HepG2 (cell line): ENCODE measurements around the gene ALAS2. TPM values are rescaled to one million over a fixed set of nuclear protein-coding genes. Genes with fewer than 3 reads are reported as not detected.

Source experiments
- ATAC-seq: fragments of 200-7000 bp; cut with Tn5 transposase; 3 replicates; pipeline ENCODE4 v1.9.1; 2020; ENCODE audit warnings: mild to moderate bottlenecking, moderate library complexity
- BruUV-seq: library from RNA; stranded (reverse); fragments of 400-500 nt; replicated peaks from 2 replicates; lab custom pipeline; 2021; lab: Mats Ljungman, UMichigan
- CTCF ChIA-PET: fragments of 300-600 bp; formaldehyde crosslinking; extraction: SDS; loops from one replicate; lab custom pipeline; 2021; ENCODE audit warnings: low total read pairs, inconsistent platforms, low intra/inter-chr PET ratio; lab: Yijun Ruan, JAX
- POLR2A ChIA-PET: fragments of 350-600 bp; sonication (Branson Sonifier 250); formaldehyde crosslinking; loops from one replicate; lab custom pipeline; 2020; ENCODE audit warnings: antibody characterized with exemption, inconsistent platforms; lab: Yijun Ruan, JAX
- DNase-seq: peaks from one replicate; pipeline ENCODE4 v3.0.0-alpha.2; 2015; ENCODE audit warnings: low spot score
- FAIRE-seq: peaks from 3 replicates; lab custom pipeline; 2011; peaks lifted over from hg19 to GRCh38; lab: Jason Lieb, UNC
- H2AFZ ChIP-seq: one replicate; pipeline ENCODE4 v1.6.1; 2011; ENCODE audit warnings: low read length, inconsistent platforms
- H3K27ac ChIP-seq: fragments of 300-600 bp; 3 replicates; pipeline ENCODE4 v1.8.0; 2011; ENCODE audit warnings: mixed run types, mild to moderate bottlenecking, mixed read lengths, low read length, inconsistent platforms; ENCODE audit not compliant: insufficient read depth; ENCODE audit errors: extremely low read length
- H3K27me3 ChIP-seq, 2 experiments: fragments of 200-600 bp in 1 of 2; 2 replicates in 1 of 2; 3 replicates in 1 of 2; pipeline versions ENCODE4 v1.6.0 to v1.8.0; 2011; ENCODE audit warnings: low read length in 2 of 2, mild to moderate bottlenecking in 2 of 2, moderate library complexity in 2 of 2, inconsistent platforms in 1 of 2; ENCODE audit not compliant: insufficient read depth in 2 of 2, control insufficient read depth in 1 of 2
- H3K36me3 ChIP-seq, 2 experiments: fragments of 200-600 bp in 1 of 2; replicated peaks in 1 of 2; 2 replicates in 1 of 2; 3 replicates in 1 of 2; pipeline versions ENCODE4 v1.5.1 to v1.8.0; 2011; ENCODE audit warnings: low read length in 2 of 2, inconsistent platforms in 1 of 2; ENCODE audit not compliant: insufficient read depth in 2 of 2, control insufficient read depth in 1 of 2
- H3K4me1 ChIP-seq: 2 replicates; pipeline ENCODE4 v1.5.1; 2012; ENCODE audit warnings: low read length, inconsistent platforms; ENCODE audit not compliant: insufficient read depth
- H3K4me2 ChIP-seq: 2 replicates; pipeline ENCODE4 v1.6.0; 2011; ENCODE audit warnings: low read depth, low read length, inconsistent platforms
- H3K4me3 ChIP-seq, 3 experiments: fragments of 200-600 bp in 1 of 3; sonication (generic), shearing (Covaris generic) in 1 of 3; replicated peaks in 1 of 3; 2 replicates each; pipeline ENCODE4 v1.5.1; 2011 to 2016; ENCODE audit warnings: low read length in 3 of 3, inconsistent platforms in 2 of 3, low read depth in 2 of 3, mild to moderate bottlenecking in 2 of 3, control low read depth in 1 of 3, mixed read lengths in 1 of 3; ENCODE audit not compliant: insufficient read depth in 1 of 3
- H3K79me2 ChIP-seq: one replicate; pipeline ENCODE4 v1.6.1; 2011; ENCODE audit warnings: low read length, inconsistent platforms; ENCODE audit not compliant: insufficient read depth
- H3K9ac ChIP-seq: 2 replicates; pipeline ENCODE4 v1.6.0; 2011; ENCODE audit warnings: mild to moderate bottlenecking, low read depth, low read length, inconsistent platforms; ENCODE audit not compliant: insufficient read depth
- H3K9me3 ChIP-seq: 2 replicates; pipeline ENCODE4 v1.5.1; 2012; ENCODE audit warnings: mild to moderate bottlenecking, low read length
- H4K20me1 ChIP-seq: 2 replicates; pipeline ENCODE4 v1.6.0; 2011; ENCODE audit warnings: inconsistent platforms, mild to moderate bottlenecking, low read length, moderate library complexity; ENCODE audit not compliant: insufficient read depth
- ARID2 ChIP-seq: sonication (generic); formaldehyde crosslinking; IDR thresholded peaks from 2 replicates; pipeline ENCODE4 v1.8.1; 2022; ENCODE audit warnings: mild to moderate bottlenecking, missing genetic modification reagents, borderline replicate concordance
- FOSL2 ChIP-seq: sonication (generic); formaldehyde crosslinking; IDR thresholded peaks from 2 replicates; pipeline ENCODE4 v1.4.0; 2020; ENCODE audit warnings: missing genetic modification reagents
- GATAD1 ChIP-seq: IDR thresholded peaks from 2 replicates; pipeline ENCODE4 v1.6.1; 2016; ENCODE audit warnings: missing genetic modification reagents, missing compliant biosample characterization
- HMGXB4 ChIP-seq, 2 experiments: sonication (generic) in 1 of 2; formaldehyde crosslinking in 1 of 2; IDR thresholded peaks; 2 replicates each; pipeline versions ENCODE4 v1.4.0 to v1.6.1; 2018 to 2020; ENCODE audit warnings: missing genetic modification reagents in 2 of 2, borderline replicate concordance in 1 of 2, low read depth in 1 of 2, mild to moderate bottlenecking in 1 of 2, missing biosample characterization in 1 of 2
- HNF1B ChIP-seq: sonication (generic); formaldehyde crosslinking; IDR thresholded peaks from 2 replicates; pipeline ENCODE4 v1.5.1; 2020; ENCODE audit warnings: mild to moderate bottlenecking, moderate library complexity, missing genetic modification reagents
- MAX ChIP-seq: IDR thresholded peaks from 2 replicates; pipeline ENCODE4 v1.6.1; 2012; ENCODE audit warnings: inconsistent platforms
- NONO ChIP-seq, 2 experiments: fragments of 450-650 bp in 1 of 2; sonication (generic) in 1 of 2; formaldehyde crosslinking in 1 of 2; IDR thresholded peaks in 1 of 2; conservative IDR thresholded peaks in 1 of 2; 2 replicates each; pipeline versions ENCODE4 v1.6.1 to v1.8.0; 2017 to 2022; ENCODE audit warnings: mild to moderate bottlenecking in 1 of 2, missing genetic modification reagents in 1 of 2, moderate library complexity in 1 of 2
- POLR2A ChIP-seq, 2 experiments: IDR thresholded peaks; 2 replicates each; pipeline ENCODE4 v1.6.1; 2011; ENCODE audit warnings: low read depth in 2 of 2, low read length in 2 of 2, mild to moderate bottlenecking in 1 of 2, moderate library complexity in 1 of 2; ENCODE audit not compliant: insufficient read depth in 1 of 2
- RXRA ChIP-seq: sonication (generic); formaldehyde crosslinking; IDR thresholded peaks from 2 replicates; pipeline ENCODE4 v1.5.1; 2020; ENCODE audit warnings: missing genetic modification reagents
- SP4 ChIP-seq: sonication (generic); formaldehyde crosslinking; IDR thresholded peaks from 2 replicates; pipeline ENCODE4 v1.8.1; 2023; ENCODE audit warnings: mild to moderate bottlenecking, missing genetic modification reagents
- SPEN ChIP-seq: sonication (generic); formaldehyde crosslinking; IDR thresholded peaks from 2 replicates; pipeline ENCODE4 v1.5.1; 2020; ENCODE audit warnings: low read depth, mild to moderate bottlenecking, missing genetic modification reagents
- TAF1 ChIP-seq: sonication (generic); formaldehyde crosslinking; IDR thresholded peaks from 2 replicates; pipeline ENCODE4 v1.4.0; 2020; ENCODE audit warnings: missing genetic modification reagents
- TBX2 ChIP-seq: sonication (generic); formaldehyde crosslinking; IDR thresholded peaks from 2 replicates; pipeline ENCODE4 v1.5.0; 2020; ENCODE audit warnings: missing genetic modification reagents, mild to moderate bottlenecking, borderline replicate concordance
- TFDP1 ChIP-seq: IDR thresholded peaks from 2 replicates; pipeline ENCODE4 v1.6.1; 2016; ENCODE audit warnings: missing compliant biosample characterization, missing genetic modification reagents, borderline replicate concordance
- ZIK1 ChIP-seq: sonication (generic); formaldehyde crosslinking; IDR thresholded peaks from 2 replicates; pipeline ENCODE4 v1.5.0; 2020; ENCODE audit warnings: mild to moderate bottlenecking, low read depth, missing genetic modification reagents, borderline replicate concordance
- ZMAT3 ChIP-seq: sonication (generic); formaldehyde crosslinking; conservative IDR thresholded peaks from 2 replicates; pipeline ENCODE4 v1.7.0; 2021; ENCODE audit warnings: missing genetic modification reagents
- ZNF441 ChIP-seq: sonication (generic); formaldehyde crosslinking; IDR thresholded peaks from 2 replicates; pipeline ENCODE4 v1.7.0; 2021; ENCODE audit warnings: missing genetic modification reagents, borderline replicate concordance
- ZNF713 ChIP-seq: sonication (generic); formaldehyde crosslinking; IDR thresholded peaks from 2 replicates; pipeline ENCODE4 v1.4.0; 2020; ENCODE audit warnings: mild to moderate bottlenecking, missing genetic modification reagents
- WGBS: methylation state at CpG from one replicate; pipeline ENCODE4 v1.1.6; 2017; ENCODE audit warnings: low lambda C conversion rate; 5-methylcytosine and 5-hydroxymethylcytosine counted together
- in situ Hi-C: cut with HindIII; loops from 2 replicates; pipeline ENCODE4 v1.10.0; 2017; ENCODE audit warnings: low pct_unique_long_range_greater_than_20kb; ENCODE audit not compliant: extremely low pct_ligation_motif_present
- intact Hi-C: fragments of 100-400 bp; cut with micrococcal nuclease; formaldehyde crosslinking; loops from one replicate; pipeline ENCODE4 v1.10.0; 2022; ENCODE audit not compliant: unreplicated experiment
- polyA plus RNA-seq, 8 experiments: library from polyadenylated mRNA; depleted of rRNA in 3 of 8; stranded (reverse) in 7 of 8; unstranded in 1 of 8; fragments of >200 nt; fragmentation: Illumina TruSeq in 4 of 8; extraction: Trizol in 4 of 8; gene quantifications; 2 replicates each; pipeline versions ENCODE4 v1.2.1 to v1.2.3, GENCODE V29; 2011 to 2016; ENCODE audit warnings: low read depth in 4 of 8, missing spikeins in 1 of 8, mixed read lengths in 1 of 8; ENCODE audit not compliant: insufficient read depth in 1 of 8
- total RNA-seq, 5 experiments: library from RNA; depleted of rRNA; stranded (reverse); fragments of >200 nt; fragmentation: Illumina TruSeq; extraction: Trizol; gene quantifications; 2 replicates each; pipeline ENCODE4 v1.2.3, GENCODE V29; 2016; ENCODE audit warnings: low read depth in 1 of 5

Gene ALAS2
- total and polyA plus RNA-seq, 2 of the 13 experiments (the other 11 are each of a cell fraction or from before 2014, with no cell fraction given) = not detected

GRCh38 chrX:54999717-55000598, 30.8 kb downstream of the ALAS2 start, which contains the start of gene APEX2:
Gene APEX2, plus strand, starts transcription at chrX:55000363. Its CDS starts 60 bp downstream, at chrX:55000423.
- peak within 1 kb of the TSS; percentile 94 for H2AFZ ChIP-seq
- H3K4me1 ChIP-seq = peaks cover 43% of the 10 kb centered on the region
- H3K4me3 ChIP-seq = peak within 1 kb of the TSS; percentile 60 to 81 (median 63)
- H3K36me3 ChIP-seq = peaks cover 0 to 5% of the 10 kb centered on the region in 2 experiments; a peak in 3 of 5 replicates
- peak within 1 kb of the TSS; percentile 82 for H3K9ac ChIP-seq
- H3K79me2 ChIP-seq = peaks cover 10% of the 10 kb centered on the region
- ChIA-PET POLR2A (interaction anchor here (0.9 to 2.6 kb wide), 9 partner anchors 9 to 1918 kb away, joined by 3 to 21 read pairs (median 4); partner anchors contain the start of genes TRO and TSPYL2), CTCF (no interaction called here)
- H3K4me2 ChIP-seq = peak within 1 kb of the TSS; percentile 74
- H3K27me3 ChIP-seq = no peaks in the 10 kb centered on the region; a peak in 1 of 5 replicates
- intact Hi-C loops (no loop called here), in situ Hi-C loops (no loop called here)
- no CpG with 5 or more reads among the region's 55 CpGs for WGBS
- no peaks in the 10 kb centered on the region for H3K9me3 ChIP-seq
- peak within 1 kb of the TSS; percentile 88 for H3K27ac ChIP-seq
- BruUV-seq = TSS peak; percentile 88
- peak; percentile 91 for FAIRE-seq
- peak; percentile 82 for DNase-seq
- H4K20me1 ChIP-seq = no peaks in the 10 kb centered on the region
- ATAC-seq = peak; percentile 98
- TF ChIP-seq ZIK1 (no peak), TBX2 (CRISPR knock-in tag) (peak; percentile 13; the same call in 1 of the 2 replicates), MAX (0 out of 2 replicates have a peak, but pooled peaks have one; percentile 22), RXRA (no peak), TFDP1 (CRISPR knock-in tag) (0 out of 2 replicates have a peak, but pooled peaks have one; percentile 52), HNF1B (CRISPR knock-in tag) (peak; percentile 18; the same call in 1 of the 2 replicates), ZNF441 (CRISPR knock-in tag) (no peak), FOSL2 (CRISPR knock-in tag) (0 out of 2 replicates have a peak, but pooled peaks have one; percentile 5), SP4 (CRISPR knock-in tag) (0 out of 2 replicates have a peak, but pooled peaks have one; percentile 40), ZMAT3 (CRISPR knock-in tag) (0 out of 2 replicates have a peak, but pooled peaks have one; percentile 38), POLR2A (IDR thresholded peaks at IDR 0.05; ENCODE audit: insufficient read depth in 1 of 2, low read depth in 2 of 2, low read length in 2 of 2) (peak; percentile 73 to 78), HMGXB4 (CRISPR knock-in tag; IDR thresholded peaks at IDR 0.05; ENCODE audit: borderline replicate concordance in 1 of 2, low read depth in 1 of 2) (peak in 1 of 2 experiments; percentile 35; a peak in 1 of 4 replicates), ARID2 (CRISPR knock-in tag) (no peak), TAF1 (CRISPR knock-in tag) (peak; percentile 53), ZNF713 (no peak), NONO (IDR thresholded peaks at IDR 0.05) (no peak), NONO (CRISPR knock-in tag; conservative IDR thresholded peaks at IDR 0.05) (peak; percentile 27; the same call in 1 of the 2 replicates), GATAD1 (CRISPR knock-in tag) (peak; percentile 81), SPEN (CRISPR knock-in tag) (0 out of 2 replicates have a peak, but pooled peaks have one; percentile 54)
